NCI-H226 (cell line): Measurements from ENCODE around the gene ANAPC1.
A peak's percentile ranks its signal among the peaks of the same experiment; 100 is the strongest.
"Not testable (repeated sequence)": the region's sequence is repeated elsewhere in the genome, so short reads cannot be mapped to it uniquely, and the experiment has no call there.

Source experiments
- DNase-seq: peaks from one replicate; pipeline ENCODE4 v3.0.0-alpha.2; 2015

The ANAPC1 gene

DNA sequence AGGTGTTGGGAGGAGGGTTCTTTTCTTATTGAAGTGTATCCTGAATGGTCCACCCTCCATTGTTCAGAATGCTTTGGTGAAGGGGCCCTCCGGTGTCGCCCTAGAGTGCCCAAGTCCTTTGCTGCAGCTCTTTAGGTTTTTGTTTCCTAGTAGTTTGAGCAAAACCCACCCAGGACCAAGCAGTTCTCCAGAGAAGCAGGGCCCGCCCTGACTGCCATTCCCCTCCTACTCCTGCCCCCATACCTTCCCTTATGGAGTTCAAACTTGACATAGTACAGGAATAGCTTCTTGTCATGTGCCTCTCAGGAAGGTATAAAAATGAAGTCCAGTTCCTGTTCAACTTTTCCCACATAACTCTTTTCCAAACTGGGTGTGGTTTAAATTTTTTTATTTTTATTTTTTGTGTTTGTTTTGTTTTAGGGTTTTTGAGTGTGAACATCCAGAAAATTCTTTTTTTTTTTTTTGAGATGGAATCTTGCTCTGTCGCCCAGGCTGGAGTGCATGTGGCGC lies 20.0 kb upstream of the ANAPC1 start:
- DNase-seq: no peak

GRCh38 chr2:111903516-111903915 lies 19.5 kb upstream of the ANAPC1 start:
- DNase-seq: no peak

DNA sequence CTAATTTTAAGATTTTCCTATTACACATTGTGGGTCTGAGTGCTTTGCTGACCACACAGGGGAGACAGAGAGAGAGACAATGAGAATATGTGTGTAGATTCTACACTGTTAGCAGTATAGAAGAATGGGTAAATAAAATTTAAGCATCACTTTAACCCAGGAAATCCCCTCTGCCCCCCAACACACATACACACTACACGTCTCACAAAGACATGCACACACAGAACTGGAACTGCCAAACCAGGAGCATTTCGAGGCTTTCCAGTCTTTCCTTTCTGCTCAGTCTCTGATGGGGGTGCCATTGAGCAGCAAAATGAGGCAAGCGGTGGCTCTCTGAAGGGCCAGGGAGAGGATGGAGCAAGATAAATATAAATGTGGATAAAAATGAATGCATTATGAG lies 16.9 kb upstream of the ANAPC1 start:
- peak; percentile 37 for DNase-seq

GRCh38 chr2:111898703-111899514 lies 14.9 kb upstream of the ANAPC1 start:
- DNase-seq: no peak

DNA sequence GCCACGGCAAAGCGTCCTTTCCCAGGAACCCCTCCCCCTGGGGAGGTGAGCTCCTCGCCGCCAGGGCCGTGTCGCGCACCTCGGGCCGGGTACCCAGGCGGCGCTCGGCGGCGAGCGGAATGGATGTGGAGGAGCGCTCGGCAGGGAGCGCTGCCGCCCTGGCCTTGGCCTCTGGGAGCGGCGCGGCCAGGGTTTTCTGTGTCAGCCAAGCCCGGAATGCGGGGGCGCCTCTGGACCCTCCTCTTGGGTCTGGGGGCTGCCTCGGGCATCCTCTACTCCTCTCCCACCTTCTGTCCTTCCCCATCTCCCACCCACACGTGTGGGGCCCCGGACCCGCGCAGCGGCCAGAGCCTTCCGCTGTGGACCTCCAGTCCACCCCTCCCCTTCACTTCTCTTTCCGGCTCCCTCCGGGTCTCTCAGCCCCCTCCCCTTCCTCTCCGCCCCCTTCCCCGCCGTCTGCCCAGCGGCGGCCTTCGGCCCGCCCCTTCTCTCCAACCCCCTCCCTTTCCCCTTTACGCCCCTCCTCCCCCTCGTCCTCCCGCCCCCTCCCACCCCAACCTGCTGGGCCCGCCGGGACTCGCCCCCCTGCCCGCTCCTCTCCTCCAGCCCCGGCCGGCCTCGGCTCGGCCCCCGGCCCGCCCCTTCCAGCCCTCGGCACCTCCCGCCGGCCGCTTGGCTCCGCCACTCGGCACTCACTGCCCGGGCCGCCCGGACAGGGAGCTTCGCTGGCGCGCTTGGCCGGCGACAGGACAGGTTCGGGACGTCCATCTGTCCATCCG lies 14.1 kb upstream of the ANAPC1 start, which contains the start of gene MERTK:
TSS of gene MERTK (plus strand) at position 684 of the 779 bp plus-strand sequence. CDS start 129 bp downstream, outside the sequence.
- peak; percentile 65 for DNase-seq

- no peak for DNase-seq
Measured at GRCh38 chr2:111897630-111897923, 13.6 kb upstream of the ANAPC1 start.

DNA sequence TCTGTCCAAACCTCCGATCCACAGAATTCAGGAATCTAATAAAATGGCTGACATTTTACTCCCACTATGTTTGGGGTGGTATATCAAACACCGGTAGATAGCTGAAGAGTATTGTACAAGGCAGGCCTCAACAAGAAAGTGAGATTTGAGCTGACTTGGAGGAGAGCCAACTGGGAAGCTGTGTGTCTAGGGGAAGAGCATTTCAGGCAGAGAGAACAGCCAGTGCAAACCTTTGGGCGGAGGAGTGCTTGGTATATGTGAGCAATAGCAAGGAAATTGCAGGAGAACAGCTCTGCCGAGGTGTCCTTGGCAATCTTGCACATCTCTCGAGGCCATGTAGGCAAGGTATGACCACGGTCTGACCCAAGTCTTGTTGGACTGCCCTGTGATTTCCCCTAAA lies 12.6 kb upstream of the ANAPC1 start:
- DNase-seq: no peak

DNA sequence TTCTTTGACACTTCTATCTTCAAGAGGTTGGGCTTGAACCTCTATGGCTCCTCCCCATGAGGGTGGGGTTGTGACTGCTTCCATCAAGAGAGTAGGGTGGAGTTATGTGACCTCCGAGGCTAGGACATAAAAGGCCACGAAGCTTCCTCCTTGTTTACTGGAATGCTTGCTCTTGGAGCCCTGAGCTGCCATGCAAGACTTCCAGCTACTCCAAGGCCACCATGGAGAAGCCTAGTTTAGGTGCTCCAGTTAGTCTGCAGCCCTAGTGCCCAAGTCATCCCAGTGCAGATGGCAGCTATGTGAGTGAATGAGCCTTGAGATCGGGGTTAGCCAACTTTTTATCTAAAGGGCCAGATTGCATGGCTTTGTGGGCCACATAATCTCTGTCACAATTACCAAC lies 12.0 kb upstream of the ANAPC1 start:
- DNase-seq: no peak

- DNase-seq: no peak
Measured at GRCh38 chr2:111884592-111884964, 585 bp upstream of the ANAPC1 start.

DNA sequence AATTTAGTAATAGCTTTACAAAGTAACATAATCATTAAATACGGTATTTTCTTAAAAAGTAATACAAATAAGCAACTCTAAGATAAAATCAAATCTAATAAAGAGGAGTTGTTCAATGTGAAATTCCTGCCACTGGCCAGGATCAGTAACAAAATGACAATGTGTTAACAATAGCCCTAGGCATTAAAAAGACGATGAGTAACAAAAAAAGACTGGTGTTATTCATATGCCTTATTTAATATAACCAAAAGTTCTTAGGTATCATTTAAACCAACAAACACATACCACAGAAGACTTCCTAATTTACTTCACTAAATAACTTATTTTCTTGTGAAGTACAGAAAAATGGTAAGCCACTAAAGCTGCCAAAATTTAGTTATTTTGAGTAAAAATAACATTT lies 11.2 kb downstream of the ANAPC1 start:
- not testable (repeated sequence) for DNase-seq

GRCh38 chr2:111865124-111865523 lies 18.9 kb downstream of the ANAPC1 start:
- DNase-seq: not testable (repeated sequence)

DNA sequence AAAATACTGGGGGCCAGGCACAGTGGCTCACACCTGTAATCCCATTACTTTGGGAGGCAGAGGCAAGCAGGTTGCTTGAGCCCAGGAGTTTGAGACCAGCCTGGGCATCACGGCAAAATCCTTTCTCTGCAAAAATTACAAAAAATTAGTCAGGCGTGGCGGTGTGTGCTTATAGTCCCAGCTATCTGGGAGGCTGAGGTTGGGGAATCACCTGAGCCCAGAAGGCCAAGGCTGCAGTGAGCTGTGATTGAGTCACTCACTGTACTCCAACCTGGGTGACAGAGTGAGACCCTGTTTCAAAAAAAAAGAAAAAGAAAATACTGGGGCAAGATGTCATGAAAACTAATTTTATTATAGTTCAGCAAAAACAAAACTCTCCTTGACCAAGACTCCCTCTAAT lies 24.0 kb downstream of the ANAPC1 start:
- not testable (repeated sequence) for DNase-seq

DNA sequence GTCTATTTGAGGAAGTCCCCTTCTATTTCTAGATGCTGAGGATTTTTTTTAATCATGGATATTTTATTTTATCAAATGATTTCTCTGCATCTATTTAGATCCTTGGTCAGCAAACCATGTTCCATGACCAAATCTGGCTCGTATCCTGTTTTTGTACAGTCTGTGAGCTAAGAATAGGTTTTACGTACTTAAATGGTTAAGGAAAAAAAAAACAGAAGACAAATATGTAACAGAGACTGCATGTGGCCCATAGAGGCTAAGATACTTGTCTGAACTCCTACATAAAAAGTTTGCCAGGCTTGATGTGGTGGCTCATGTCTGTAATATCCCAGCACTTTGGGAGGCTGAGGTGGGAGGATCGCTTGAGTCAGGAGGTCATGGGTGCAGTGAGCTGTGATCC lies 31.4 kb downstream of the ANAPC1 start:
- DNase-seq: not testable (repeated sequence)

DNA sequence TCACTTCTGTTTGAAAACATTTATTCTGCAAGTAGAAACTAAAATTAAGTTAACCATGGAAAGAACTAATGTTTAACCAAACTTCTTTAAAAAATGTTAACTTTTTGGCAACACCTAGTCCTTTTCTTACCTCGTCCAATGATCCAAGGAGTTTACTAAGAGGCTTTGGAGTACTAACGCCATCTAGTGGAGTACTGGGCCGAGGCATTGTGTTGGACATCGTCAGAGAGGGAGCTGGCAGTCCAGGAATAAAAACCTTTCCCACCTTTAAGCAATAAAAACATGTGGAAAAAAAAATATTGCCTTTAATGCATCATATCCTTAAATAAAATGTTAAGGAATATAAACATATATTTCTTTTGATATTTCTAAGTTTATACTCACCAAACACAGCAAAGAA lies 33.3 kb downstream of the ANAPC1 start:
- not testable (repeated sequence) for DNase-seq

DNA sequence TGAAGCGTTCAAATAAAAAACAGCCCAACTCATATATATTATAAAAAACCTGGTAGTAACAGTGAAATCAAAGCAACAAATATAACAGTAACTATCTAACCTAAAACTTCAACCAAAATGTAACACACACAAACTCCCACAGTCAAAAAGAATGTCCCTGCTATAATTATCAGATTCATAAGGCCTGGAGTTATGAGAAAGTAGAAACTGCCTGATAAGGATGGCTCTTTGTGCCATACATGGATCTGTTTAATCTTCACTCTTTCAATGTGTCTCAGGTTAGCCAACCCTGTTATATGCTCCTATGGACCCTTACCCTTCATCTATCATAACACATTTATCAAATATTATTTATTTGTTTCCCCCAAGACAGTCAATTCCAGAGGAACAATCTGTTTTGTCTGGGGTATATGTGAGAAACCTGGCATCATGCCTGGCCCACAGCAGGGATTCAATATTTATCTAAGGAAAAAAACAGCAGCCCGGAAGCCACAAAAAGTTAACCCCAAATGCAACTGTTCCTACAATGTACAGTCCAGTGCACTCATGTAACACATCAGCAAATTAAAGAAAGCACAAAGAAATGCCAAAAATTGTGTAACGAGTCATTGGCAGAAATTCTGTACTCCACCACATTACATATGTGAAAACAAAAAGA lies 44.2 kb downstream of the ANAPC1 start:
- DNase-seq: not testable (repeated sequence)

DNA sequence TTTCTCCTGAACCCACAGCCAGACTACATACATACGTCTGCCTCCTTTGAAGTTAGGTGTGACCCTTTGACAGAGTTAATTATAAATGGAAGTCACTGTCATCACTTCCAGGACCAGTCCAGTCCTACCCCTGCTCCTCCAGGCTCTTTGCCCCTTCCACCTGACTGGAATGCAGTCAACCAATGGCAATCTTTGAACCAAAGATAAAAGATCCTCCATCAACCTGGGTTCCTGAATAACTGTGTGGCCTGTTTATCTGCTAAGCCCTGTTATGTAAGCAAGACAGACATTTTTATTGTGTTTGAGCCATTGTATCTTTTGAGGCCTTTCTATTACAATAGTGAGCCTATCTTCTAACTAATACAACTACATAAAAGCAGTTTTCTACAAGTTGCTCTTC lies 45.0 kb downstream of the ANAPC1 start:
- DNase-seq: not testable (repeated sequence)

- not testable (repeated sequence) for DNase-seq
Measured at GRCh38 chr2:111834221-111834620, 49.8 kb downstream of the ANAPC1 start.

- DNase-seq: not testable (repeated sequence)
Measured at GRCh38 chr2:111830479-111830878, 53.5 kb downstream of the ANAPC1 start.

DNA sequence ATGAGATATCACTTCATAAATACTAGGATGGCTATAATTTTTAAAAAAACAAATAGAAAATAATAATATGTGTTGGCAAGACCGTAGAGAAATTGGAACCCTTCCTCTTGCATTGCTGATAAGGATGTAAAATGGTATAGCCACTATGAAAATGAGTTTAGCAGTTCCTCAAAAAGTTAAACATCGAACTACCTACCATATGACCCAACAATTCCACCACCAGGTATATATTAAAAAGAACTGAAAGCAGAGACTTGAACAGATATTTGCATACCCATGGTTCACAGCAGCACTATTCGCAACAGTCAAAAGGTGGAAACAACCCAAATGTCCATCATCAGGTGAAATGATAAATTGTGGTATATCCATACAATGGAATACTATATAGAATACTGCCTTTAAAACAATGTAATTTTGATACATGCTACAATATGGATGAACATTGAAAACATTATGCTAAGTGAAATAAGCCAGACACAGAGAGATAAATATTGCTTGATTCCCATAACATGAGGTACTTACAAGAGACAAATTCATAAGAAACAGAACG lies 55.7 kb downstream of the ANAPC1 start:
- not testable (repeated sequence) for DNase-seq

DNA sequence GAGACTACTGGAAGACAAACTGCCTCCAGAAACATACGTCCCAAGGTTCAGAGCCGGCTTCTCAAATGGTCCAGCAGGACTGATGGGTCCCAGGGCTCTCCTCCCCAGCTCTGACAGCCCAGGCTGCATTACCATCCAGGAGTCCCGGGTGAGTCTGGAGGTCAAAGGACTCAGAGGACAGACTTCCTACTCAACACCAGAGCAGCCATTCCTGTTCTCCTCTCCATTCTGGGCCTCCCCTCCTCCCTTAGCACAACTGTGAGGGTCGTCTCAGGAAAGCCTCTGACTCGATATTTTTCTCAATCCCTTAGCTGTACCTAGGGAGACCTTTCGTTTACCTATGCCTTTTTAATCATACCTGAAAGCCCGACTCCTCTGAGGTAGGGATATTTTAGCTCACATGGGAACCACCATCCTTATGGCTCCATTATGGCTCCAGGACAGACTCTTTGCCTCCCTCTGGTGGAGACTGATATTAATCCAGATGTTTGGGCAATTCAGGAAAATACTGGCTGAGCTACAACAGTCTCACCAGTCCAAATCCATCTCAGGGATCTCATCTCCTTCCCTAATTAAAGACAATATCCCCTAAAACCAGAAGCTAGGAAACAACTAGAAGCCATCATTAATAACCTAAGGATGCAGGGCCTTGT lies 70.9 kb downstream of the ANAPC1 start:
- not testable (repeated sequence) for DNase-seq

DNA sequence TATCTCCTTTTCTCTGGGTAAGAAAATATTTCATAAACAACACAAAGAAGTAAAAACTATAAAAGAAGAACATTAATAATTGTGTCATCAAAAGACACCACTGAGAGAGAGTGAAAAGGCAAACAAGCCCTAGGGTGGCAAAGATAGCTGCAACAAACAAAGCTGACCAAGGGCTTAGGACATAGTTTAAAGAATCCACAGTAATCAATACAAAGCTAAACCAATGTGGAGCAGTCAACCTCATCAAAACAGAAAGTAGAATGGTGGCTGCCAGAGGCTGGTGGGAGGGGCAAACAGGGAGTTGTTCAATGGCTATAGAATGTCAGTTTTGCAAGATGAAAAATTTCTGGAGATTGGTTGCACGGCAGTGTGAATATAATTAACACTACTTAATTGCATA lies 93.4 kb downstream of the ANAPC1 start:
- not testable (repeated sequence) for DNase-seq

DNA sequence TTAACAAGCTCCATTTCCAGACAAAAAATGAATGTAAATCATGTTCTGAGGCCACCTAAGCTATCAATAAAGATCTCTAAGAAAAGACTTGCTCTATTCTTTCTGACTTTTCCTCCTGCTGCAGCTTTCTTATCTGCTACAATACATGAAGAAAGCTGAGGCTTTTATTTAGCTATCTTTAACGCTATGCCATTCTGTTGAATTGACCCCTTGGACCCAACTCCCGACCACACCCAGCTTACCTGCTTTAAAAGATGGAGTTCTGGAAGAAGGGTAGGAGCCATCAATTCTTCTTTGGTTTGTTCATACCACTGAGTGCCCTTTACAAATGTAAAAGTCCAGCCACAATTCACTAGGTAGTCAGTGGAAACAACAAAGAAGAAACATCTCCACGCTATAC lies 99.9 kb downstream of the ANAPC1 start:
- not testable (repeated sequence) for DNase-seq

DNA sequence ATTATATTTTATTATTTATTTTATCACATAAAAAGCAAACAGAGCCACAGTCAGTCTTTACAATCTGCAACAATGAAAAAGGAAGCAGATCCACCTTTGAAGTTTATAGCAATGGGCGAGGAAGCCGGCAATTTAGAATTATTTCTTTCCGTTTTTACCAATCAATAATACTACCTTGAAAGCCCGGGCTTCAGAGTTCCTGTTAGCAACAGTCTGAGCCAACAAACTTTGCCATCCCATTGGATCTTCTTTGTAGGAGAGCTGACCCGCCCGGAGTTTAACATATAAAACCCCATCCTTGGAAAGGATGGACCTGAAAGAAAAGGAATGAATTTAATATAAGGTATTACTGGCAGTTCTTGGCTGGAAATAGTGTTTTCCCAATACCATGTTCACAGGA lies 101.8 kb downstream of the ANAPC1 start:
- DNase-seq: not testable (repeated sequence)
